Liver (tissue), 3 donors: Measurements from ENCODE around the gene ELF4.

Source experiments
- ATF3 ChIP-seq: IDR thresholded peaks from 2 replicates; pipeline ENCODE4 v1.6.1; 2016; ENCODE audit warnings: antibody characterized with exemption
- CTCF ChIP-seq: fragments of 150-350 bp; IDR thresholded peaks from 2 replicates; pipeline ENCODE4 v1.5.1; 2017; ENCODE audit warnings: improper control_type of control experiment, low read depth, low read length; ENCODE audit not compliant: missing input control
- GABPA ChIP-seq, 2 donors: IDR thresholded peaks in 1 of 2; conservative IDR thresholded peaks in 1 of 2; 2 replicates each; pipeline ENCODE4 v1.6.1; 2016; ENCODE audit warnings: antibody characterized with exemption in 2 of 2, mild to moderate bottlenecking in 1 of 2, moderate library complexity in 1 of 2
- JUND ChIP-seq, 2 donors: IDR thresholded peaks; 2 replicates each; pipeline ENCODE4 v1.6.1; 2016; ENCODE audit warnings: antibody characterized with exemption in 2 of 2
- RAD21 ChIP-seq, 2 donors: IDR thresholded peaks; 2 replicates each; pipeline ENCODE4 v1.6.1; 2016; ENCODE audit warnings: antibody characterized with exemption in 2 of 2, mild to moderate bottlenecking in 2 of 2
- REST ChIP-seq: IDR thresholded peaks from 2 replicates; pipeline ENCODE4 v1.6.1; 2016; ENCODE audit warnings: antibody characterized with exemption, mild to moderate bottlenecking
- RXRA ChIP-seq, 2 donors: IDR thresholded peaks; 2 replicates each; pipeline ENCODE4 v1.6.1; 2017 to 2018; ENCODE audit warnings: antibody characterized with exemption in 2 of 2, mild to moderate bottlenecking in 1 of 2
- SP1 ChIP-seq: IDR thresholded peaks from 2 replicates; pipeline ENCODE4 v1.6.1; 2018; ENCODE audit warnings: antibody characterized with exemption, mild to moderate bottlenecking
- TAF1 ChIP-seq: conservative IDR thresholded peaks from 2 replicates; pipeline ENCODE4 v1.6.1; 2016; ENCODE audit warnings: antibody characterized with exemption, mild to moderate bottlenecking
- YY1 ChIP-seq: IDR thresholded peaks from 2 replicates; pipeline ENCODE4 v1.6.1; 2016; ENCODE audit warnings: antibody characterized with exemption, mild to moderate bottlenecking
- ZBTB33 ChIP-seq: IDR thresholded peaks from 2 replicates; pipeline ENCODE4 v1.6.1; 2016; ENCODE audit warnings: antibody characterized with exemption
- donor health status: healthy.
- donor health status: healthy.

GRCh38 chrX:130047416-130047815, 62.9 kb downstream of the ELF4 start:
- no peak for TF ChIP-seq CTCF
- TF ChIP-seq RAD21 (IDR thresholded peaks at IDR 0.05), result no peak
- no peak for TF ChIP-seq YY1
- TF ChIP-seq ATF3, result no peak
- TF ChIP-seq GABPA (IDR thresholded peaks at IDR 0.05 in 1 of 2, conservative IDR thresholded peaks at IDR 0.05 in 1 of 2), result no peak
- no peak for TF ChIP-seq JUND (IDR thresholded peaks at IDR 0.05)
- TF ChIP-seq TAF1, result no peak
- TF ChIP-seq ZBTB33, result no peak
- TF ChIP-seq REST, result no peak
- no peak for TF ChIP-seq SP1
- TF ChIP-seq RXRA (IDR thresholded peaks at IDR 0.05), result no peak
